HCT116 (cell line): ENCODE results near the gene CTTNBP2. TPM values are rescaled to one million over a fixed set of nuclear protein-coding genes. Genes with fewer than 3 reads are reported as not detected.

Experiments
- ATAC-seq: fragments of 200-7000 bp; cut with Tn5 transposase; 2 replicates; pipeline ENCODE4 v1.9.1; 2020; ENCODE audit warnings: mild to moderate bottlenecking, moderate library complexity
- BruUV-seq: library from RNA; stranded (reverse); fragments of 400-500 nt; replicated peaks from 2 replicates; lab custom pipeline; 2021; lab: Mats Ljungman, UMichigan
- CTCF ChIA-PET: fragments of 300-600 bp; sonication (Branson Sonifier 250); formaldehyde crosslinking; loops from one replicate; lab custom pipeline; 2021; ENCODE audit warnings: antibody characterized with exemption; lab: Charles Lee
- POLR2A ChIA-PET: fragments of 300-600, 350-600 bp; sonication (Branson Sonifier 250); formaldehyde crosslinking; loops from one replicate; lab custom pipeline; 2021; ENCODE audit warnings: antibody characterized with exemption; lab: Charles Lee
- RAD21 ChIA-PET, 2 experiments: fragments of 300-600 bp; sonication (Branson Sonifier 250); formaldehyde crosslinking; loops; one replicate each; lab custom pipeline; 2023; ENCODE audit warnings: low total read pairs in 2 of 2; ENCODE audit not compliant: uncharacterized antibody in 2 of 2, unreplicated experiment in 2 of 2, low non-redundant PET in 1 of 2; lab: Charles Lee
- DNase-seq: peaks from one replicate; pipeline ENCODE4 v3.0.0-alpha.2; 2010; ENCODE audit warnings: low read depth, low spot score
- H2AFZ ChIP-seq: fragments of 200-600 bp; shearing (Covaris generic), sonication (generic); 2 replicates; pipeline ENCODE4 v1.6.1; 2017; ENCODE audit warnings: low read depth, mixed run types, mixed read lengths, antibody characterized with exemption, low read length; ENCODE audit not compliant: poor library complexity, severe bottlenecking
- H3K27ac ChIP-seq: 2 replicates; pipeline ENCODE4 v1.5.1; 2012; ENCODE audit warnings: low read depth, low read length
- H3K27me3 ChIP-seq: fragments of 200-600 bp; sonication (generic); 2 replicates; pipeline ENCODE4 v1.6.1; 2016; ENCODE audit warnings: mixed run types, low read length, mixed read lengths; ENCODE audit not compliant: insufficient read depth
- H3K36me3 ChIP-seq, 2 experiments: fragments of 200-500 bp in 1 of 2; fragments of 200-600 bp in 1 of 2; sonication (Bioruptor generic) in 1 of 2; sonication (generic) in 1 of 2; 2 replicates each; pipeline versions ENCODE4 v1.5.1 to v1.6.1; 2014 to 2016; ENCODE audit warnings: low read length in 2 of 2, inconsistent platforms in 1 of 2, mixed read lengths in 1 of 2, mixed run types in 1 of 2; ENCODE audit not compliant: insufficient read depth in 2 of 2, control insufficient read depth in 1 of 2
- H3K4me1 ChIP-seq, 2 experiments: fragments of 200-600 bp in 1 of 2; sonication (generic) in 1 of 2; 2 replicates each; pipeline versions ENCODE4 v1.5.1 to v1.6.1; 2012 to 2017; ENCODE audit warnings: low read length in 2 of 2, inconsistent platforms in 1 of 2, mild to moderate bottlenecking in 1 of 2, mixed read lengths in 1 of 2, mixed run types in 1 of 2, moderate library complexity in 1 of 2; ENCODE audit not compliant: insufficient read depth in 2 of 2, control insufficient read depth in 1 of 2
- H3K4me2 ChIP-seq: fragments of 200-600 bp; sonication (generic); 2 replicates; pipeline ENCODE4 v1.6.1; 2017; ENCODE audit warnings: mixed run types, low read length, mixed read lengths
- H3K4me3 ChIP-seq, 2 experiments: fragments of 200-600 bp in 1 of 2; sonication (generic) in 1 of 2; replicated peaks in 1 of 2; 2 replicates each; pipeline ENCODE4 v1.5.1; 2011 to 2016; ENCODE audit warnings: low read length in 2 of 2, control low read depth in 1 of 2, low read depth in 1 of 2, mild to moderate bottlenecking in 1 of 2, mixed read lengths in 1 of 2, mixed run types in 1 of 2
- H3K79me2 ChIP-seq: fragments of 200-600 bp; sonication (generic); 2 replicates; pipeline ENCODE4 v1.6.1; 2017; ENCODE audit warnings: mild to moderate bottlenecking, mixed run types, low read length, moderate library complexity, mixed read lengths; ENCODE audit not compliant: insufficient read depth
- H3K9ac ChIP-seq: fragments of 200-600 bp; sonication (generic); 2 replicates; pipeline ENCODE4 v1.6.1; 2016; ENCODE audit warnings: low read length, mixed read lengths
- H3K9me2 ChIP-seq: fragments of 200-600 bp; sonication (generic), shearing (Covaris generic); 2 replicates; pipeline ENCODE4 v1.6.1; 2017; ENCODE audit warnings: mixed run types, mild to moderate bottlenecking, moderate library complexity; ENCODE audit not compliant: insufficient read depth
- H3K9me3 ChIP-seq, 2 experiments: fragments of 200-500 bp in 1 of 2; fragments of 200-600 bp in 1 of 2; sonication (Bioruptor generic) in 1 of 2; sonication (generic) in 1 of 2; 2 replicates each; pipeline ENCODE4 v1.6.1; 2014 to 2017; ENCODE audit warnings: low read length in 2 of 2, mixed read lengths in 2 of 2, inconsistent platforms in 1 of 2, low read depth in 1 of 2, mild to moderate bottlenecking in 1 of 2, mixed run types in 1 of 2, moderate library complexity in 1 of 2; ENCODE audit not compliant: control insufficient read depth in 1 of 2, insufficient read depth in 1 of 2
- H4K20me1 ChIP-seq: fragments of 200-600 bp; sonication (generic), shearing (Covaris generic); 2 replicates; pipeline ENCODE4 v1.6.1; 2017; ENCODE audit warnings: mixed run types, mild to moderate bottlenecking, moderate library complexity; ENCODE audit not compliant: insufficient read depth
- CBX3 ChIP-seq: IDR thresholded peaks from 2 replicates; pipeline ENCODE4 v1.6.1; 2012; ENCODE audit warnings: low read depth
- CTCF ChIP-seq, 3 experiments: fragments of 200-600 bp in 1 of 3; sonication (generic) in 1 of 3; IDR thresholded peaks in 2 of 3; conservative IDR thresholded peaks in 1 of 3; 2 replicates each; pipeline ENCODE4 v1.5.1; 2012 to 2017; ENCODE audit warnings: low read depth in 2 of 3, low read length in 2 of 3, antibody characterized with exemption in 1 of 3, borderline replicate concordance in 1 of 3, control low read depth in 1 of 3, mild to moderate bottlenecking in 1 of 3, mixed read lengths in 1 of 3, mixed run types in 1 of 3, moderate library complexity in 1 of 3; ENCODE audit not compliant: insufficient read depth in 1 of 3
- EGR1 ChIP-seq: IDR thresholded peaks from 2 replicates; pipeline ENCODE4 v1.6.1; 2012; ENCODE audit warnings: low read depth
- ELF1 ChIP-seq: IDR thresholded peaks from 2 replicates; pipeline ENCODE4 v1.6.1; 2012; ENCODE audit warnings: low read depth, borderline replicate concordance
- EZH2 ChIP-seq: fragments of 200-600 bp; sonication (generic); IDR thresholded peaks from 2 replicates; pipeline ENCODE4 v1.6.1; 2017; ENCODE audit warnings: antibody characterized with exemption, mixed run types
- FOSL1 ChIP-seq: IDR thresholded peaks from 2 replicates; pipeline ENCODE4 v1.6.1; 2012; ENCODE audit warnings: low read depth
- JUND ChIP-seq: IDR thresholded peaks from 2 replicates; pipeline ENCODE4 v1.6.1; 2012
- MAX ChIP-seq: IDR thresholded peaks from 2 replicates; pipeline ENCODE4 v1.6.1; 2012
- POLR2A ChIP-seq: IDR thresholded peaks from 2 replicates; pipeline ENCODE4 v1.7.0; 2011; ENCODE audit warnings: borderline replicate concordance; ENCODE audit not compliant: insufficient read depth, insufficient read length; ENCODE audit errors: extremely low read depth
- RAD21 ChIP-seq: IDR thresholded peaks from 2 replicates; pipeline ENCODE4 v1.6.1; 2012; ENCODE audit warnings: low read depth, mild to moderate bottlenecking
- SIN3A ChIP-seq: IDR thresholded peaks from 2 replicates; pipeline ENCODE4 v1.6.1; 2012; ENCODE audit warnings: low read depth
- SP1 ChIP-seq: IDR thresholded peaks from 2 replicates; pipeline ENCODE4 v1.6.1; 2012; ENCODE audit warnings: low read depth
- SRF ChIP-seq: IDR thresholded peaks from 2 replicates; pipeline ENCODE4 v1.6.1; 2012; ENCODE audit warnings: low read depth
- TCF7L2 ChIP-seq: IDR thresholded peaks from 2 replicates; pipeline ENCODE4 v1.7.0; 2011; ENCODE audit warnings: borderline replicate concordance, inconsistent platforms; ENCODE audit not compliant: insufficient read depth, insufficient read length; ENCODE audit errors: extremely low read depth
- YY1 ChIP-seq: IDR thresholded peaks from 2 replicates; pipeline ENCODE4 v1.6.1; 2011; ENCODE audit warnings: low read length, low read depth, moderate library complexity, mild to moderate bottlenecking; ENCODE audit not compliant: insufficient replicate concordance; ENCODE audit errors: extremely low read depth
- intact Hi-C: fragments of 100-400 bp; cut with micrococcal nuclease; formaldehyde crosslinking; loops from 2 replicates; pipeline ENCODE4 v1.10.0; 2022
- total RNA-seq: library from RNA; stranded (reverse); gene quantifications from one replicate; pipeline ENCODE4 v1.2.1, GENCODE V29; 2021; ENCODE audit not compliant: unreplicated experiment
- TF ChIP-seq, protein P1 (sequence below): IDR thresholded peaks from 2 replicates; pipeline ENCODE4 v1.6.1; 2011; ENCODE audit warnings: mild to moderate bottlenecking, low read length, moderate library complexity; ENCODE audit not compliant: insufficient replicate concordance; ENCODE audit errors: extremely low read depth

Gene CTTNBP2
- total RNA-seq, 1 experiment from 2014 or later = 5.4 TPM

DNA sequence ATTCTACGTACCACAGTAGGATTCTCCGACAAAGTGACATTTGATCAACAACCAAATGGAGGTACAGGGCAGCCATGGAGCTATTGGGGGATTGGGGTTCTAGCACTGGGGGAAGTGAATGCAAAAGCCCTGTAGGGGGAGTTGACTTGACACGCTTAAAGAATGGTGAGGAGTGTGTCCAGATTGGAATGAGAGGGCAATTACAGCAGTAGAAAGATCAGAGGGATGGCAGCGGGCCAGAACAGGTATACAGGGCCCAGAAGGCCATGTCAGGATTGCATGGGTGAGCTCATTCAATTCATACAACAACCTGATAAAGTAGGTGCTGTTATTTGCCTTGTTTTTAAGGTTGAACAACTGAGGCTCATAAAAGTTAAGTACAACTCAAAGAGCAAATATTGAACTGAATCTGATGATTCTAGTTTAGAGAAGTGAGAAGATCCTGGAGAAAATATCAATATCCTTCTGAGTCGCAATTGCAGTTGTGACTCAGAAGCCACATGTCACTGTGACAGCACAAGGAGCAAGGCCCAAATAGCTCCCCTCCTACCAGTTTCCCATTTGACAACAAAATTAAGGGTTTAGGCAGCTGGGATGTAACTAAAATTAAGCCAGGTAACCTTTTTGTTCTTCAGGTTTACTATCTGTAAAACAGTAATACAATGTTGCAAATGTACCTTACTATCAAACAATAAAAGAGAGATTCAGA, 28.0 kb upstream of the CTTNBP2 start:
- Histone ChIP-seq H2AFZ (no peak overlapping the region), H3K27me3 (no peaks in the 10 kb centered on the region), H3K9ac (no peak overlapping the region), H3K9me3 (no peaks in the 10 kb centered on the region), H3K27ac (no peak overlapping the region), H4K20me1 (no peaks in the 10 kb centered on the region), H3K36me3 (no peaks in the 10 kb centered on the region), H3K9me2 (no peaks in the 10 kb centered on the region), H3K4me3 (no peak overlapping the region), H3K79me2 (no peaks in the 10 kb centered on the region), H3K4me1 (no peaks in the 10 kb centered on the region; a peak in 1 of 4 replicates), H3K4me2 (no peak overlapping the region)
- intact Hi-C loops = no loop called here
- DNase-seq (no peak), ATAC-seq (no peak)
- ChIA-PET CTCF (no interaction called here), RAD21 (no interaction called here), POLR2A (no interaction called here)
- TF ChIP-seq RAD21 = no peak
- peak; percentile 61 for TF ChIP-seq TCF7L2
- no TSS peak for BruUV-seq

GRCh38 chr7:117896339-117896738, 23.1 kb upstream of the CTTNBP2 start:
- TF ChIP-seq SRF = no peak
- TF ChIP-seq, protein P1, sequence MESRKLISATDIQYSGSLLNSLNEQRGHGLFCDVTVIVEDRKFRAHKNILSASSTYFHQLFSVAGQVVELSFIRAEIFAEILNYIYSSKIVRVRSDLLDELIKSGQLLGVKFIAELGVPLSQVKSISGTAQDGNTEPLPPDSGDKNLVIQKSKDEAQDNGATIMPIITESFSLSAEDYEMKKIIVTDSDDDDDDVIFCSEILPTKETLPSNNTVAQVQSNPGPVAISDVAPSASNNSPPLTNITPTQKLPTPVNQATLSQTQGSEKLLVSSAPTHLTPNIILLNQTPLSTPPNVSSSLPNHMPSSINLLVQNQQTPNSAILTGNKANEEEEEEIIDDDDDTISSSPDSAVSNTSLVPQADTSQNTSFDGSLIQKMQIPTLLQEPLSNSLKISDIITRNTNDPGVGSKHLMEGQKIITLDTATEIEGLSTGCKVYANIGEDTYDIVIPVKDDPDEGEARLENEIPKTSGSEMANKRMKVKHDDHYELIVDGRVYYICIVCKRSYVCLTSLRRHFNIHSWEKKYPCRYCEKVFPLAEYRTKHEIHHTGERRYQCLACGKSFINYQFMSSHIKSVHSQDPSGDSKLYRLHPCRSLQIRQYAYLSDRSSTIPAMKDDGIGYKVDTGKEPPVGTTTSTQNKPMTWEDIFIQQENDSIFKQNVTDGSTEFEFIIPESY = no peak
- no peak for TF ChIP-seq ELF1
- TF ChIP-seq EZH2 = no peak
- TF ChIP-seq EGR1 = no peak
- TF ChIP-seq YY1 = no peak
- TF ChIP-seq JUND = no peak
- TF ChIP-seq MAX = no peak
- TF ChIP-seq SIN3A = no peak
- no peak for TF ChIP-seq POLR2A
- no peak for TF ChIP-seq SP1
- no peak for TF ChIP-seq CTCF (IDR thresholded peaks at IDR 0.05 in 2 of 3, conservative IDR thresholded peaks at IDR 0.05 in 1 of 3; ENCODE audit: borderline replicate concordance in 1 of 3, insufficient read depth in 1 of 3, low read depth in 2 of 3, low read length in 2 of 3)
- no peak for TF ChIP-seq CBX3
- TF ChIP-seq FOSL1 = no peak
- no peak for TF ChIP-seq RAD21
- POLR2A ChIA-PET = no interaction called here
- Histone ChIP-seq H3K27ac (no peak overlapping the region), H3K36me3 (no peaks in the 10 kb centered on the region), H3K9me3 (no peaks in the 10 kb centered on the region), H3K9me2 (no peaks in the 10 kb centered on the region), H3K4me3 (no peak overlapping the region), H2AFZ (no peak overlapping the region), H3K4me1 (no peaks in the 10 kb centered on the region; a peak in 1 of 4 replicates), H3K27me3 (no peaks in the 10 kb centered on the region), H3K79me2 (no peaks in the 10 kb centered on the region), H4K20me1 (no peaks in the 10 kb centered on the region), H3K9ac (no peak overlapping the region), H3K4me2 (no peak overlapping the region)
- DNase-seq (no peak), ATAC-seq (no peak)
- intact Hi-C loops = no loop called here
- RAD21 ChIA-PET = no interaction called here
- CTCF ChIA-PET = no interaction called here
- BruUV-seq = no TSS peak
